ENCODE measurements around the gene PASD1.
A peak's percentile ranks its signal among the peaks of the same experiment; 100 is the strongest.
"Not testable (repeated sequence)": the region's sequence is repeated elsewhere in the genome, so short reads cannot be mapped to it uniquely, and the experiment has no call there.

The PASD1 gene, protein sequence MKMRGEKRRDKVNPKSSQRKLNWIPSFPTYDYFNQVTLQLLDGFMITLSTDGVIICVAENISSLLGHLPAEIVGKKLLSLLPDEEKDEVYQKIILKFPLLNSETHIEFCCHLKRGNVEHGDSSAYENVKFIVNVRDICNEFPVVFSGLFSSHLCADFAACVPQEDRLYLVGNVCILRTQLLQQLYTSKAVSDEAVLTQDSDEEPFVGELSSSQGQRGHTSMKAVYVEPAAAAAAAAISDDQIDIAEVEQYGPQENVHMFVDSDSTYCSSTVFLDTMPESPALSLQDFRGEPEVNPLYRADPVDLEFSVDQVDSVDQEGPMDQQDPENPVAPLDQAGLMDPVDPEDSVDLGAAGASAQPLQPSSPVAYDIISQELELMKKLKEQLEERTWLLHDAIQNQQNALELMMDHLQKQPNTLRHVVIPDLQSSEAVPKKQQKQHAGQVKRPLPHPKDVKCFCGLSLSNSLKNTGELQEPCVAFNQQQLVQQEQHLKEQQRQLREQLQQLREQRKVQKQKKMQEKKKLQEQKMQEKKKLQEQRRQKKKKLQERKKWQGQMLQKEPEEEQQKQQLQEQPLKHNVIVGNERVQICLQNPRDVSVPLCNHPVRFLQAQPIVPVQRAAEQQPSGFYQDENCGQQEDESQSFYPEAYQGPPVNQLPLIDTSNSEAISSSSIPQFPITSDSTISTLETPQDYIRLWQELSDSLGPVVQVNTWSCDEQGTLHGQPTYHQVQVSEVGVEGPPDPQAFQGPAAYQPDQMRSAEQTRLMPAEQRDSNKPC

DNA sequence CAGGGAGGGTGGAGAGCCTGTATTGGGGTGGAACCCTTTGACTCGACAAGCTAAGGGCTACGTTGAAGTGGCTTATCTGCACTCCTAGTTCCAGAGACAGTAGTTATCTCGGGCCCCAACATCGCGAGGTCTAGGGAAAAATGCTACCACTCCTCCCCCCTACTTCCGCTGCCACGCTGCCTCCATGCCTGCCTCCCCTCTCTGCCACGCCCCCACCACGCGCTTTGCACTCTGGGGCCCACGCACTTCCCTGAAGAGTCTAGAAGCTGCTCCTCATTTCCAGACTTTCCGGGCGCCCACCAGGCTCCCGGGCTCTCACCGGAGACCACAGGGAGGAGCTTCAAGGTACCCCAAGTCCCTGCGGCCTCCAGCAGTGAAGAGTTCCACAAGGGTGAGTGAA, at the start of gene PASD1:
PASD1 (plus strand) TSS at position 227 of the 400 bp plus-strand sequence. CDS start 37,879 bp downstream, outside the sequence.
- Mint-ChIP-seq H3K27me3 (no peaks in the 10 kb centered on the region), H3K27ac (no peak within 1 kb of the TSS)

DNA sequence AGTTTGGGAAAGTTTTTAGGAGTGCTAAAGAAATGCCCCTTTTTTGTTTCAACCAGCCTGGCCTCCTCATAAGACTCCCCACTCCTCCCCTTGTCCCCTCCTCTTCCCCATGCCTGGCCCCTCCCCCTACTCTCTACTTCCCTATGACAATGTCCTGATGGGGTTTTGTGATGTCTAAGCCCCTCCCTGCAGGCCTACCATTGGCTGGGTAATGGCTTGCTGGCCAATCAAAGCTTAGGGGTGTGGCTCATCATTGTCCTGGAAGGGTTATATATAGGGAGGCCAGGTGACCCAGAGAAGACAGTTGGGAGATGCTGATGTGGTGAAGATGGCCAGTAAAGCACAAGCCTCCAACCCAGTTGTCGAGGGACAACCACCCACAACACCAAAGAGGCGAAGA, 48.2 kb upstream of the PASD1 start:
- H3K27me3 Mint-ChIP-seq, result peaks cover 3% of the 10 kb centered on the region
- no peak overlapping the region for H3K4me3 Mint-ChIP-seq
- H3K9me3 Mint-ChIP-seq, result no peaks in the 10 kb centered on the region
- DNase-seq (no peak), ATAC-seq (no peak)
- H3K4me1 Mint-ChIP-seq, result no peaks in the 10 kb centered on the region
- no peak overlapping the region for H3K27ac Mint-ChIP-seq

More for the DNA sequence above, at the start of gene PASD1:
- no peak for ATAC-seq
- DNase-seq, result no peak
- Mint-ChIP-seq H3K9me3 (peaks cover 0 to 6% of the 10 kb centered on the region in 2 donors), H3K4me3 (no peak within 1 kb of the TSS), H3K4me1 (no peaks in the 10 kb centered on the region)

- ATAC-seq, result no peak
Measured at GRCh38 chrX:151516538-151517187, 46.8 kb upstream of the PASD1 start.

GRCh38 chrX:151517421-151517820, 46.1 kb upstream of the PASD1 start:
- DNase-seq (no peak), ATAC-seq (no peak)
- H3K27ac Mint-ChIP-seq, result no peak overlapping the region
- no peaks in the 10 kb centered on the region for H3K4me1 Mint-ChIP-seq
- no peaks in the 10 kb centered on the region for H3K9me3 Mint-ChIP-seq
- H3K4me3 Mint-ChIP-seq, result no peak overlapping the region
- no peaks in the 10 kb centered on the region for H3K27me3 Mint-ChIP-seq

More at GRCh38 chrX:151516538-151517187, 46.8 kb upstream of the PASD1 start:
- Mint-ChIP-seq H3K27ac (no peak overlapping the region), H3K4me1 (no peaks in the 10 kb centered on the region), H3K27me3 (no peaks in the 10 kb centered on the region), H3K4me3 (no peak overlapping the region), H3K9me3 (no peaks in the 10 kb centered on the region)
- DNase-seq, result no peak

- ATAC-seq (no peak), DNase-seq (no peak)
- no peaks in the 10 kb centered on the region for H3K4me1 Mint-ChIP-seq
- no peaks in the 10 kb centered on the region for H3K9me3 Mint-ChIP-seq
- no peak overlapping the region for H3K4me3 Mint-ChIP-seq
- peaks cover 6% of the 10 kb centered on the region for H3K27me3 Mint-ChIP-seq
- H3K27ac Mint-ChIP-seq, result no peak overlapping the region
Measured at GRCh38 chrX:151523351-151523750, 40.1 kb upstream of the PASD1 start.

DNA sequence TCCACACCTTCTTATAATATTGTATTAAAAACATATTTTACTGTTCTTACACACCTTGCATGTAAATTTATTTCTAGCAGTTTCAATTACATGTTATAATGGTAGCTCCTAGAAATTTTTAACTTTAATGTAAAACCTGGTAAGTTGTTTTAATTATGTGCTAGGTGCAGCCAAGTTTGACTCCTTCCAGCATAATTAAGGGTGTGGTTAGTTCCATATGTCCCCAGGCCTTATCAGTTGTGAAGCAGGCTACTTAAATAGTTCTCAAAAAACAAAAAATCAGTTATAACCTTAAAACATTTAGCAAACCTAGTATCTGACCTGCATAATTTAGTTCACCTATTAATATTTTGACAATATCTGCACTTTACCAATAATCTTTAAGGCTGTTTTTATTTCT, 26.9 kb upstream of the PASD1 start:
- Mint-ChIP-seq H3K27me3 (peaks cover 11% of the 10 kb centered on the region), H3K4me1 (no peaks in the 10 kb centered on the region), H3K27ac (no peak overlapping the region), H3K9me3 (no peaks in the 10 kb centered on the region), H3K4me3 (no peak overlapping the region)
- ATAC-seq, result no peak
- DNase-seq, result no peak

- Mint-ChIP-seq H3K27ac (no peak overlapping the region), H3K4me1 (no peaks in the 10 kb centered on the region), H3K27me3 (peaks cover 11% of the 10 kb centered on the region), H3K4me3 (no peak overlapping the region), H3K9me3 (no peaks in the 10 kb centered on the region)
- DNase-seq (no peak), ATAC-seq (no peak)
Measured at GRCh38 chrX:151537572-151537971, 25.9 kb upstream of the PASD1 start.

- Mint-ChIP-seq H3K27ac (peak overlapping the region in 1 of 2 donors; percentile 19), H3K4me1 (no peaks in the 10 kb centered on the region), H3K4me3 (no peak overlapping the region), H3K9me3 (no peaks in the 10 kb centered on the region), H3K27me3 (peaks cover 3% of the 10 kb centered on the region)
- no peak for ATAC-seq
- no peak for DNase-seq
Measured at GRCh38 chrX:151538190-151539122, 25.0 kb upstream of the PASD1 start.

- ATAC-seq, result no peak
- DNase-seq, result peak in 1 of 2 donors; percentile 16
- peaks cover 12% of the 10 kb centered on the region for H3K27me3 Mint-ChIP-seq
Measured at GRCh38 chrX:151543706-151544105, 19.8 kb upstream of the PASD1 start.

DNA sequence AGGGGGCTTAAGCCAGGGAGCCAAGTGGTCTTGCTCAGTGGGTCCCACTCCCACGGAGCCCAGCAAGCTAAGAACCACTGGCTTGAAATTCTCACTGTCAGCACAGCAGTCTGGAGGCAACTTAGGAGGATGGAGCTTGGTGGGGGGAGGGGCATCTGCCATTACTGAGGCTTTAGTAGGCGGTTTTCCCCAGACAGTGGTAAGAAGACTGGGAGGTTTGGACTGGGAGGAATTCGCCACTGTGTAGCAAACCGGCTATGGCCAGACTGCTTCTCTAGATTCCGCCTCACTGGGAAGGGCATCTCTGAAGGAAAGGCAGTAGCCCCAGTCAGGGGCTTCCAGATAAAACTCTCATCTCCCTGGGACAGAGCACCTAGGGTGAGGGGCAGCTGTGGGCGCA, 17.2 kb upstream of the PASD1 start:
- H3K27ac Mint-ChIP-seq, result peak overlapping the region in 1 of 2 donors; percentile 89
- not testable (repeated sequence) for H3K4me1 Mint-ChIP-seq

More at GRCh38 chrX:151543706-151544105, 19.8 kb upstream of the PASD1 start:
- H3K9me3 Mint-ChIP-seq, result no peaks in the 10 kb centered on the region
- peak overlapping the region; percentile 64 to 80 for H3K27ac Mint-ChIP-seq
- H3K4me1 Mint-ChIP-seq, result no peaks in the 10 kb centered on the region
- H3K4me3 Mint-ChIP-seq, result no peak overlapping the region

DNA sequence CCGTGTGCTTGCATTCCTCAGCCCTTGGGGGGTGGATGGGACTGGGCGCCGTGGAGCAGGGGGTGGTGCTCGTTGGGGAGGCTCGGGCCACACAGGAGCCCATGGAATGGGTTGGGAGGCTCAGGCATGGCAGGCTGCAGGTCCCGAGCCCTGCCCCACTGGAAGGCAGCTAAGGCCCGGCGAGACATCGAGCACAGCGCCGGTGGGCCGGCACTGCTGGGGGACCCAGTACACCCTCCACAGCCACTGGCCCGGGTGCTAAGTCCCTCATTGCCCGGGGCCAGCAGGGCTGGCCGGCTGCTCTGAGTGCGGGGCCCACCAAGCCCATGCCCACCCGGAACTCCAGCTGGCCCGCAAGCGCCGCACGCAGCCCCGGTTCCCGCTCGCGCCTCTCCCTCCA, 12.3 kb upstream of the PASD1 start:
- H3K4me3 Mint-ChIP-seq, H3K27ac Mint-ChIP-seq, H3K4me1 Mint-ChIP-seq, DNase-seq, H3K9me3 Mint-ChIP-seq, ATAC-seq: not testable (repeated sequence)
- H3K27me3 Mint-ChIP-seq, result peaks cover 12% of the 10 kb centered on the region

More for the DNA sequence above, 17.2 kb upstream of the PASD1 start:
- DNase-seq, H3K4me3 Mint-ChIP-seq, H3K9me3 Mint-ChIP-seq, ATAC-seq: not testable (repeated sequence)
- peaks cover 12% of the 10 kb centered on the region for H3K27me3 Mint-ChIP-seq

- ATAC-seq (no peak), DNase-seq (no peak)
- Mint-ChIP-seq H3K27me3 (peaks cover 3% of the 10 kb centered on the region), H3K27ac (no peak overlapping the region), H3K4me1 (no peaks in the 10 kb centered on the region), H3K4me3 (no peak overlapping the region), H3K9me3 (no peaks in the 10 kb centered on the region)
Measured at GRCh38 chrX:151552743-151553142, 10.7 kb upstream of the PASD1 start.

GRCh38 chrX:151555301-151555700, 8.2 kb upstream of the PASD1 start:
- H3K27ac Mint-ChIP-seq, H3K4me3 Mint-ChIP-seq, H3K9me3 Mint-ChIP-seq, H3K27me3 Mint-ChIP-seq, ATAC-seq, DNase-seq, H3K4me1 Mint-ChIP-seq: not testable (repeated sequence)

DNA sequence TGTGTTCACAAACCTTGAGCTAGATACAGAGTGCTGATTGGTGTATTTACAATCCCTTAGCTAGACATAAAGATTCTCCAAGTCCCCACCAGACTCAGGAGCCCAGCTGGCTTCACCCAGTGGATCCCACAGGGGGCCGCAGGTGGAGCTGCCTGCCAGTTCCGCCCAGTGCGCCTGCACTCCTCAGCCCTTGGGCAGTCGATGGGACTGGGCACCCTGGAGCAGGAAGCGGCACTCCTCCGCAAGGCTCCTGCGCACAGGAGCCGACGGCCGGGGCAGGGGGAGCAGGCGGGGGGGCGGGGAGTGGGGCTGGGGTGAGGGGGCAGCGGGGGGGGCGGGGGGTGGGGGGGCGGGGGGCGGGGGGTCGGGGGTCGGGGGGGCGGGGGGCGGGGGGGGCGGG, 990 bp upstream of the PASD1 start:
- H3K9me3 Mint-ChIP-seq, H3K4me1 Mint-ChIP-seq, H3K27ac Mint-ChIP-seq, DNase-seq, H3K27me3 Mint-ChIP-seq, H3K4me3 Mint-ChIP-seq: not testable (repeated sequence)
- peak; percentile 46 for ATAC-seq

- not testable (repeated sequence) for H3K27me3 Mint-ChIP-seq, H3K27ac Mint-ChIP-seq, H3K9me3 Mint-ChIP-seq, H3K4me1 Mint-ChIP-seq, H3K4me3 Mint-ChIP-seq, DNase-seq
- peak; percentile 20 for ATAC-seq
Measured at GRCh38 chrX:151563003-151563402, 472 bp upstream of the PASD1 start.
